Activated naive CD4-positive, alpha-beta T cell treated with anti-CD3 and anti-CD28 coated beads, Interleukin-2, amount 50 U/mL, for 24 hours (primary cell): ENCODE data around the gene DRAXIN.

Experiments used
- H3K27ac Mint-ChIP-seq: one replicate; pipeline ENCODE4 v1.8.0; 2021; ENCODE audit warnings: mild to moderate bottlenecking, mixed read lengths
- H3K27me3 Mint-ChIP-seq: one replicate; pipeline ENCODE4 v1.8.0; 2021; ENCODE audit warnings: mixed read lengths
- H3K36me3 Mint-ChIP-seq: one replicate; pipeline ENCODE4 v1.8.0; 2021; ENCODE audit warnings: mixed read lengths
- H3K4me1 Mint-ChIP-seq: one replicate; pipeline ENCODE4 v1.8.0; 2021; ENCODE audit warnings: mixed read lengths
- H3K4me3 Mint-ChIP-seq: one replicate; pipeline ENCODE4 v1.8.0; 2021; ENCODE audit warnings: mild to moderate bottlenecking, mixed read lengths
- H3K9me3 Mint-ChIP-seq: one replicate; pipeline ENCODE4 v1.8.0; 2021; ENCODE audit warnings: mixed read lengths

Gene DRAXIN

DNA sequence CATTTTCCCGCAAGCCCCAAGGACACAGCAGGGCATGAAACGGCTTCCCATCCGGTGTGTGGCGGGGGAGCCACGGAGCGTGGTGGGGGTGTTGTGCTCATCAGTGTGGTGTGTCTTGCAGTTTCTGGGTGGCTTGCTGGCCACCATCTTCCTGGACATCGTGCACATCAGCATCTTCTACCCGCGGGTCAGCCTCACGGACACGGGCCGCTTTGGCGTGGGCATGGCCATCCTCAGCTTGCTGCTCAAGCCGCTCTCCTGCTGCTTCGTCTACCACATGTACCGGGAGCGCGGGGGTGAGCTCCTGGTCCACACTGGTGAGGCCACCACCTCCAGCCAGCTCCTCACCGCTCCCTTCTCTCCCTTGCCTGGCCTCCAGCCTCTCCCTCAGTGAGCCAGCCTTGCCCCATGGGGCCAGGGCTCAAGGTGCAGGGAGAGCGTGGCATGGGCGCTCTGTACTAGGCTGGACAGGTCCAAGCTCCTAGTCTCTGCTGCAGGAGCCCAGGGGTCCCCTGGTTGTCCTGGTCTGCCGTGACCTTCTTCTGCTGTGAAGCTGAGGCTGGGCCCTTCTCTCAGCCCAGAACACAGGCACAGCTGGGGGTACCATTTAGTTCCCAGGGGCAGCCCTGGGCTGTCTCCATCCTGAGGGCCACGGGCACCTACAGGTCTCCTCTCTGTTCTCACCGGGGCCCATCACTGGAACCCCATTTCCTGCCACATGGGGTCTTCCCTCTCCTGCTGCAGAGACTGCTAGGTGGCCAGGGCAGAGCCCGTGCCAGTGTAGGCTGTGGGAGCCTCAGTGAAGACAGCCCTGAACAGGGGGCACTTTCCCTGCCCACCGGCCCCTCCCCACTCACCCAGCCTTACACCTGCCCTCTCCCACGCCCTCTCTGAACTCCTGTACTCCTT lies 57.0 kb downstream of the DRAXIN start:
- H3K36me3 Mint-ChIP-seq: peaks cover 4% of the 10 kb centered on the region
- no peaks in the 10 kb centered on the region for H3K27me3 Mint-ChIP-seq
- H3K4me1 Mint-ChIP-seq: peaks cover 10% of the 10 kb centered on the region
- peak overlapping the region; percentile 46 for H3K27ac Mint-ChIP-seq
- no peak overlapping the region for H3K4me3 Mint-ChIP-seq
- H3K9me3 Mint-ChIP-seq: no peaks in the 10 kb centered on the region

GRCh38 chr1:11749203-11749689 lies 57.7 kb downstream of the DRAXIN start:
- no peak overlapping the region for H3K27ac Mint-ChIP-seq
- H3K27me3 Mint-ChIP-seq: no peaks in the 10 kb centered on the region
- no peak overlapping the region for H3K4me3 Mint-ChIP-seq
- H3K9me3 Mint-ChIP-seq: no peaks in the 10 kb centered on the region
- H3K36me3 Mint-ChIP-seq: peaks cover 4% of the 10 kb centered on the region
- H3K4me1 Mint-ChIP-seq: peaks cover 10% of the 10 kb centered on the region

- Mint-ChIP-seq H3K27ac (no peak overlapping the region), H3K27me3 (no peaks in the 10 kb centered on the region)
Observed at GRCh38 chr1:11749996-11750395, 58.5 kb downstream of the DRAXIN start.

DNA sequence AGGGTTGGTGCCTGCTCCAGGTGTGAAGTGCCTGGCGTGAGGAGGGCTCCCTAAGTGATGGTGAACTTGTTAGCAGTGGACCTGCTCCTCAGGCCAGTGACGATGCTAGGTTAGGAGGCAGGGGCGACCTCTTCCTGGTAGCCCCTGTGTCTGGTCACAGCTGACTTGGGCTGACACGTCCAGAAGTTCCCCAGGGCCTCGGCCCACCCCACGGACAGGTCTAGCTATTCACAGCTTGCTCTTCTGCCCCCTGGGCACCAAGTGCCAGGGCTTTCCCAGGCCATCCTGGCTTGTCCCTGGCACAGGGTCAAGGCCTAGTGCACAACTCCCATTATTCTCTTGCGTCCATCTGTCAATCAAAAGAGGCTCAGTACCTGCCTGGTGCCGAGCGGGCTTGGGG lies 59.6 kb downstream of the DRAXIN start:
- Mint-ChIP-seq H3K9me3 (no peaks in the 10 kb centered on the region), H3K4me3 (no peak overlapping the region), H3K27ac (no peak overlapping the region), H3K27me3 (no peaks in the 10 kb centered on the region), H3K4me1 (peaks cover 10% of the 10 kb centered on the region), H3K36me3 (peaks cover 4% of the 10 kb centered on the region)

More at GRCh38 chr1:11749996-11750395, 58.5 kb downstream of the DRAXIN start:
- Mint-ChIP-seq H3K4me1 (peaks cover 10% of the 10 kb centered on the region), H3K4me3 (no peak overlapping the region), H3K9me3 (no peaks in the 10 kb centered on the region), H3K36me3 (peaks cover 4% of the 10 kb centered on the region)

DNA sequence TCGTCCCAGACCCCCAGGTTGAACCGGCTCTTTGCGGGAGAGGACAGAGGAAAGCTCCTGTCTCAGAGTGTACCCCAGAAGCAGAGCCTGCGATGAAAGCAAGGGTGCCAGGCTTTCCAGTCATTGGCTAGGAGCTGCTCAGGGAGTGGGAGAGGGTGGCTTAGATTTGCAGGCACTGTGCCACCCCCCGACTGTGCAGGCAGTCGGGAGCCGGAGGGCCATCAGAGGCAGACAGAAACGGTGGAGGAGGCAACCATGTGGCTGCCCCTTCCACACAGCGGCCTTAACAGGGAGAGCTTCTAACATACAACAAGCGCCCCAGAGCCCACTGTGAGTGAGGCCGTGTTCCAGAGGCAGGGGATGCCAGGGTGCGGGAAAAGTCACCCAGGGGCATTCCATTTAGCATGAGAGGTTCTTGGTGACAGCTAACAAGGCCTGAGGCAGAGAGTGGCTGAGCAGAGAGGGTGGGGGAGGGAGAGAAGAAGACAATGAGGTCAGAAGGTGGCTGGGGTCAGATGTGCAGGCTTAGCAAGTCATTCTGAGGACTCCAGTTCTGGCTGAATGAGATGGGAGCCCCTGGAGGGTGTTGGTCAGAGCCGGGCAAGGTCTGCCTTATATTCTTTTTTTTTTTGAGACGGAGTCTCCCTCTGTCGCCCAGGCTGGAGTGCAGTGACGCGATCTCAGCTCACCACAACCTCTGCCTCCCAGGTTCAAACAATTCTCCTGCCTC lies 61.0 kb downstream of the DRAXIN start:
- Mint-ChIP-seq H3K36me3 (no peaks in the 10 kb centered on the region), H3K9me3 (no peaks in the 10 kb centered on the region), H3K27me3 (no peaks in the 10 kb centered on the region), H3K4me1 (peaks cover 6% of the 10 kb centered on the region), H3K27ac (peak overlapping the region; percentile 46), H3K4me3 (no peak overlapping the region)

GRCh38 chr1:11753555-11754208 lies 62.2 kb downstream of the DRAXIN start:
- Mint-ChIP-seq H3K4me3 (no peak overlapping the region), H3K4me1 (peaks cover 6% of the 10 kb centered on the region), H3K9me3 (no peaks in the 10 kb centered on the region), H3K27me3 (no peaks in the 10 kb centered on the region), H3K27ac (no peak overlapping the region), H3K36me3 (no peaks in the 10 kb centered on the region)

GRCh38 chr1:11757047-11757446 lies 65.5 kb downstream of the DRAXIN start:
- H3K4me1 Mint-ChIP-seq: no peaks in the 10 kb centered on the region
- no peaks in the 10 kb centered on the region for H3K9me3 Mint-ChIP-seq
- no peak overlapping the region for H3K4me3 Mint-ChIP-seq
- no peak overlapping the region for H3K27ac Mint-ChIP-seq
- no peaks in the 10 kb centered on the region for H3K36me3 Mint-ChIP-seq
- peaks cover 2% of the 10 kb centered on the region for H3K27me3 Mint-ChIP-seq

- H3K4me1 Mint-ChIP-seq: peaks cover 6% of the 10 kb centered on the region
- H3K4me3 Mint-ChIP-seq: no peak overlapping the region
Observed at GRCh38 chr1:11759791-11760190, 68.3 kb downstream of the DRAXIN start.

DNA sequence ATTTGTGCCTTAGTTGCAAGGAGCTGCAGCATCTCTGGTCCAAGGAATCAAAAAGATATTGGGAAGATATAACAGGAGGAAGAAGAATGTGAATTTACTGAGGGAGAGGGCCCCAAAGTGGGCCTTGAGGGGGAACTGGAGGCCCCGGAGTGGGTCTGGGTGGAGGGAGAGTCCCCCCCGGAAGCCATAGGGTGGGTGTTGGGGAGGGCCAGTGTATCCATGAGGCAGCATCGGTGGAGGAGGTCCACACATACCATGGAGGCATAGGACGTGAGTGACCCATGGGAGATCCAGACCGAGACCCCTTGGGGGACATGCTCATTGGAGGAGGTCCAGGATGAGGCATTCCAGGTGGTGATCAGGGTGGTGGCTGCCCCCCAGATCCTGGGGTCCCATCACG lies 69.8 kb downstream of the DRAXIN start:
- H3K27me3 Mint-ChIP-seq: peaks cover 9% of the 10 kb centered on the region
- peak overlapping the region; percentile 20 for H3K4me3 Mint-ChIP-seq
- no peak overlapping the region for H3K27ac Mint-ChIP-seq
- peaks cover 6% of the 10 kb centered on the region for H3K4me1 Mint-ChIP-seq
- H3K9me3 Mint-ChIP-seq: no peaks in the 10 kb centered on the region
- H3K36me3 Mint-ChIP-seq: no peaks in the 10 kb centered on the region

More at GRCh38 chr1:11759791-11760190, 68.3 kb downstream of the DRAXIN start:
- Mint-ChIP-seq H3K9me3 (no peaks in the 10 kb centered on the region), H3K27ac (no peak overlapping the region), H3K27me3 (peaks cover 9% of the 10 kb centered on the region), H3K36me3 (no peaks in the 10 kb centered on the region)

GRCh38 chr1:11761988-11762406 lies 70.5 kb downstream of the DRAXIN start, which contains the start of gene C1orf167:
Gene C1orf167 (plus strand): TSS chr1:11762193. CDS start chr1:11764401, 2,208 bp downstream.
- Mint-ChIP-seq H3K27me3 (peaks cover 9% of the 10 kb centered on the region), H3K27ac (no peak within 1 kb of the TSS), H3K4me3 (peak within 1 kb of the TSS; percentile 33), H3K9me3 (no peaks in the 10 kb centered on the region), H3K4me1 (peaks cover 6% of the 10 kb centered on the region), H3K36me3 (no peaks in the 10 kb centered on the region)

DNA sequence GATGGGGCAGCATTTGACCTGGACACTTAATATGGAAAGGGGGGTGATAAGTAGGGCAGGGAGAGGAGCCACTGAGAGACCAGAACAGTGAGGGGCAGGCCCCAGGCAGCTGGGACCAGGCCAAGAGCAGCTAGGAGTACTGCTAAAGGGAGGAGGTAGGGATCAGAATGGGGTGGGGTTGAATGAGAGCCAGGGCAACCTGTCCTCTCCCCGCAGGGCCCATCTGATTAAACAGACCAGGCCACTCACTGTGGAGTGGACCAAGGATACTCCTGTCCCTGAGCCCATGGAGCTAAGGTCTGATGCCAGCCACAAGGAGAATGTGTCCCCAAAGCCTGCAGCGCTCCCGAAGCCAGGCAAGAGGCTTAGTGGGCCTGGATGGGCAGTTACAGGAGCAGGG lies 72.6 kb downstream of the DRAXIN start:
- Mint-ChIP-seq H3K36me3 (no peaks in the 10 kb centered on the region), H3K9me3 (no peaks in the 10 kb centered on the region), H3K27ac (no peak overlapping the region), H3K4me3 (no peak overlapping the region), H3K4me1 (peaks cover 6% of the 10 kb centered on the region), H3K27me3 (peaks cover 9% of the 10 kb centered on the region)

DNA sequence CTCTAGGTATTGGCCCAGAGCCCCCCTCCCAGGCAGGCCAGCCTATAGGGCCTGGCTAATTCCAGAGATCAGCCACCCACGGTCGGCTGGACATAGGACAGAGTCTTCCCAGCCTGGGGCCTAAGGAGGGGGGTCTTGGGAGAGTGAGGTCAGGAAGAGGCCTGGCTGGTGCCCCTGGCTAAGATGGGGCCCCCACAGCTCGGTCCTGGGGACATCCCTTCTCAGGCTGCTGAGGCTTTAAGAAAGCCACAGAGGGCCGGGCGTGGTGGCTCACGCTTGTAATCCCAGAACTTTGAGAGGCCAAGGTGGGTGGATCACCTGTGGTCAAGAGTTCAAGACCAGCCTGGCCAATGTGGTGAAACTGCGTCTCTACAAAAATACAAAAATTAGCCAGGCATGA lies 73.0 kb downstream of the DRAXIN start:
- Mint-ChIP-seq H3K36me3 (no peaks in the 10 kb centered on the region), H3K4me1 (peaks cover 6% of the 10 kb centered on the region), H3K27ac (no peak overlapping the region), H3K9me3 (no peaks in the 10 kb centered on the region), H3K27me3 (peaks cover 9% of the 10 kb centered on the region), H3K4me3 (no peak overlapping the region)

DNA sequence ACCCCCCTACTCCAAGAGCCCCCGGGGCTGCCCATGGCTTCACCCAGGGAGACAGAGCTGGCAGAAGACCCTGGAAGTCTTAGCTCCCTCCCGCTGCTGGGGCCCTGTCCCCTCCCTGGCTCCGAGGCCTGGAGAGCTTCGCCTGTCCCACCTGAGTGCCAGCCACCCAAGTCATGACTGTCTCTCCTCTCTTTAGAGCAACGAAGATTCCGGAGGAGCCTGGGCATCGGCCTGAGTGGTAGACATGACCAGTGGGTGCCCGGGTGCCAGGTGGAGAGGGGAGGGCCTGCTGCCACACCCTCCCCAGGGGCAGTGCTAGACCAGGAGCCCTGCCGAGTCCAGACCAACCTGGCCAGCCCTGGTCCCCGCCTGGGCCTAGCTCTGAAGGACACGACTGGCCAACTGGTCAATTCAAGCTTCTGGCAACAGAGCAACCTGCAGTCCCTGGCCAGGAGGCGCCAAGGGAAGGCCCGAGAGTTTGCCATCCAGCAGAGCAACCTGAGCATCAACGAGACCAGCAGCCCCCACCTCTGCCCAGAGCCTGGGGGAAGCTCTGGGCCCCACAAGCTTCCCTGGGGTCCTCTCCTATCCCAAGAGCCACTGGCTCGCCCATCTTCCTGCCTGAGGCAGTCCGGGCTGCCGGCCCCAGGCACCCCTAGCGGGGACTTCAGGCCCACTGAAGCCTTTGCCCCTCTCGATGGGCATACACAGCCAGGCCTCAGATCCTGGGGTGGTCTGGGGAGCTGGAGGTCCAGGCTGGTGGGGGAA lies 74.3 kb downstream of the DRAXIN start:
- Mint-ChIP-seq H3K4me3 (no peak overlapping the region), H3K27ac (no peak overlapping the region), H3K27me3 (peaks cover 9% of the 10 kb centered on the region), H3K9me3 (no peaks in the 10 kb centered on the region), H3K4me1 (peaks cover 6% of the 10 kb centered on the region), H3K36me3 (no peaks in the 10 kb centered on the region)

- no peaks in the 10 kb centered on the region for H3K9me3 Mint-ChIP-seq
- no peak overlapping the region for H3K4me3 Mint-ChIP-seq
- peaks cover 6% of the 10 kb centered on the region for H3K4me1 Mint-ChIP-seq
- H3K27ac Mint-ChIP-seq: no peak overlapping the region
- no peaks in the 10 kb centered on the region for H3K36me3 Mint-ChIP-seq
- H3K27me3 Mint-ChIP-seq: peaks cover 7% of the 10 kb centered on the region
Observed at GRCh38 chr1:11766429-11766776, 74.9 kb downstream of the DRAXIN start.
